Left ventricle myocardium inferior (tissue), 1 donor: ENCODE results near the gene PLA2G1B. TPM values are rescaled to one million over a fixed set of nuclear protein-coding genes. Genes with fewer than 3 reads are reported as not detected.
A peak's percentile ranks its signal among the peaks of the same experiment; 100 is the strongest.
"Not testable (repeated sequence)": the region's sequence is repeated elsewhere in the genome, so short reads cannot be mapped to it uniquely, and the experiment has no call there.

Experiments used
- DNase-seq: peaks from one replicate; pipeline ENCODE4 v3.0.0-alpha.2; 2020
- H3K27ac ChIP-seq: fragments of 200-600 bp; replicated peaks from 2 replicates; pipeline ENCODE4 v1.8.0; 2021
- H3K27me3 ChIP-seq: fragments of 200-600 bp; 2 replicates; pipeline ENCODE4 v1.8.0; 2021; ENCODE audit warnings: low read depth
- H3K36me3 ChIP-seq: fragments of 200-600 bp; 2 replicates; pipeline ENCODE4 v1.8.0; 2021
- H3K4me1 ChIP-seq: fragments of 200-600 bp; 2 replicates; pipeline ENCODE4 v1.8.0; 2021
- H3K4me3 ChIP-seq: fragments of 200-600 bp; 2 replicates; pipeline ENCODE4 v1.8.0; 2021; ENCODE audit warnings: mild to moderate bottlenecking, moderate library complexity
- H3K9me3 ChIP-seq: fragments of 200-600 bp; replicated peaks from 2 replicates; pipeline ENCODE4 v1.8.0; 2021
- intact Hi-C: fragments of 100-400 bp; cut with micrococcal nuclease; formaldehyde crosslinking; loops from one replicate; pipeline ENCODE4 v1.11.0; 2022
- total RNA-seq: library from RNA; stranded (reverse); fragmentation: NEBNext Ultra II Directional; extraction: Animal tissue kit (Norgen Biotek cat#: 25700); gene quantifications from one replicate; pipeline ENCODE4 v1.2.1, GENCODE V29; 2021
- TF ChIP-seq, protein P1 (sequence below): fragments of 200-600 bp; IDR thresholded peaks from 2 replicates; pipeline ENCODE4 v1.8.0; 2021; ENCODE audit warnings: antibody characterized with exemption, mild to moderate bottlenecking, borderline replicate concordance
- donor health status: DM: no; HTN: yes; CAD: no; lungs with severe emphysema.

Gene PLA2G1B
- total RNA-seq, 1 donor from 2014 or later = not detected

- H3K36me3 ChIP-seq = peaks cover 4% of the 10 kb centered on the region
- intact Hi-C loops = no loop called here
- TF ChIP-seq, protein P1, sequence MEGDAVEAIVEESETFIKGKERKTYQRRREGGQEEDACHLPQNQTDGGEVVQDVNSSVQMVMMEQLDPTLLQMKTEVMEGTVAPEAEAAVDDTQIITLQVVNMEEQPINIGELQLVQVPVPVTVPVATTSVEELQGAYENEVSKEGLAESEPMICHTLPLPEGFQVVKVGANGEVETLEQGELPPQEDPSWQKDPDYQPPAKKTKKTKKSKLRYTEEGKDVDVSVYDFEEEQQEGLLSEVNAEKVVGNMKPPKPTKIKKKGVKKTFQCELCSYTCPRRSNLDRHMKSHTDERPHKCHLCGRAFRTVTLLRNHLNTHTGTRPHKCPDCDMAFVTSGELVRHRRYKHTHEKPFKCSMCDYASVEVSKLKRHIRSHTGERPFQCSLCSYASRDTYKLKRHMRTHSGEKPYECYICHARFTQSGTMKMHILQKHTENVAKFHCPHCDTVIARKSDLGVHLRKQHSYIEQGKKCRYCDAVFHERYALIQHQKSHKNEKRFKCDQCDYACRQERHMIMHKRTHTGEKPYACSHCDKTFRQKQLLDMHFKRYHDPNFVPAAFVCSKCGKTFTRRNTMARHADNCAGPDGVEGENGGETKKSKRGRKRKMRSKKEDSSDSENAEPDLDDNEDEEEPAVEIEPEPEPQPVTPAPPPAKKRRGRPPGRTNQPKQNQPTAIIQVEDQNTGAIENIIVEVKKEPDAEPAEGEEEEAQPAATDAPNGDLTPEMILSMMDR = no peak
- no peak overlapping the region for H3K4me3 ChIP-seq
- peaks cover 7% of the 10 kb centered on the region for H3K27me3 ChIP-seq
- H3K27ac ChIP-seq = no peak overlapping the region
- no peaks in the 10 kb centered on the region for H3K4me1 ChIP-seq
- no peaks in the 10 kb centered on the region for H3K9me3 ChIP-seq
- DNase-seq = no peak
Observed at GRCh38 chr12:120343039-120343537, 15.5 kb upstream of the PLA2G1B start.

DNA sequence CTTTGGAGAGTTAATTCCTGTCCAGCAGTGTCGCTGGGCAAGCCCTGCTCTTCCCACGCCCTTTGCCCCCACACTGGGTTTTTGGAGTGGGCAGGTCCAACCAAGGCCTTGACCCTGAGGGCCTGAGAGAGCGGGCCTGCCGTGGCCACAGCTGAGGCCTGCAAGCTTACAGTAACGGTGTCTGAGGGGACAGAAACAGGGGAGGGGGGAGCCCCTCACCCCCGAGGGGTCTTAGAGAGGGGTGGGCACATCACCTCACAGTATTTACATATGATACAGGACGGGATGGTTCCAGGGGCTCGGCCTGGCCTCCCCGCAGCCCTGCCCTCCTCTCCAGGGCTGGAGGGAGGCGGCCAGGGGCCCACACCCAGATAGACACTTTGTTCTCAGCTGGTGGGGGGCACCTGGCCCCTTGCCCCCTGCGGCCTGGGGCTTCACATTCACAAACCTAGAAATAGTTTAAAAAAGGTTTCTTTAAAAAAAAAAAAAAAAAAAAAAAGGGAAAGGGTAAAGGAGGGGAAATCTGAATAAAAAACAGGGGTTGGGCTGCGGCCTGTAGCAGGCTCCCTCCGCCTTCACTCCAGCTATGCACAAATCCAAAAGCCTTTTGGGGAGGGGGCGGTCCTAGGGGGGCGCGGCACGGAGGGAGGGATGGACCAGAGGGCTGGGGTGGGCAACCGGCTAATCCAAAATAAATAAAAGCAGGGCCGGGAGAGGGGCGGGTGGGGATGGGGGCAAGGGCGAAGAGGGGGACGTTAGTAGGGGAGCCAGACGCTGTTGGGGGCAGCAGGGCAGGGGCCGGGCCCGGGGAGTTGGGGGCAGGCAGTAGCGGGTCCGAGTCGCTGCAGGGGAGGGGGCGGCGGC, 14.8 kb upstream of the PLA2G1B start:
- Histone ChIP-seq H3K27ac (no peak overlapping the region), H3K27me3 (peaks cover 7% of the 10 kb centered on the region), H3K4me1 (no peaks in the 10 kb centered on the region), H3K4me3 (no peak overlapping the region), H3K9me3 (no peaks in the 10 kb centered on the region), H3K36me3 (peaks cover 4% of the 10 kb centered on the region)
- no peak for DNase-seq
- intact Hi-C loops = no loop called here
- TF ChIP-seq, protein P1 = no peak

GRCh38 chr12:120339256-120339655, 11.7 kb upstream of the PLA2G1B start:
- Histone ChIP-seq H3K27ac (no peak overlapping the region), H3K36me3 (no peaks in the 10 kb centered on the region), H3K4me1 (no peaks in the 10 kb centered on the region), H3K9me3 (no peaks in the 10 kb centered on the region), H3K27me3 (peaks cover 7% of the 10 kb centered on the region), H3K4me3 (no peak overlapping the region)
- intact Hi-C loops = no loop called here
- TF ChIP-seq, protein P1 = no peak
- DNase-seq = no peak

DNA sequence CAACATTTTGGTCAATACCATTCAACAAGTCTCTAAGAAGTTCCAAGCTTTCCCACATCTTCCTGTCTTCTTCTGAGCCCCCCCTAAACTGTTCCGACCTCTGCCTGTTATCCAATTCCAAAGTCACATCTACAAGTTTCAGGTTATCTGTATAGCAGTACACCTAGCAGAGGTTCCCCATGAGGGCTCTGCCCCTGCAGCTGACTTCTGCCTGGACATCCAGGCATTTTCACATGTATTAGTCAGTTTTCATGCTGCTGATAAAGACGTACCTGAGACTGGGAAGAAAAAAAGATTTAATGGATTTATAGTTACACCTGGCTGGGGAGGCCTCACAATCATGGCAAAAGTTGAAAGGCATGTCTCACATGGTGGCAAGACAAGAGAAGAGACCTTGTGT, 10.2 kb upstream of the PLA2G1B start:
- H3K36me3 ChIP-seq = no peaks in the 10 kb centered on the region
- intact Hi-C loops = no loop called here
- H3K27ac ChIP-seq = no peak overlapping the region
- H3K4me1 ChIP-seq = no peaks in the 10 kb centered on the region
- H3K9me3 ChIP-seq = no peaks in the 10 kb centered on the region
- peaks cover 7% of the 10 kb centered on the region for H3K27me3 ChIP-seq
- no peak for DNase-seq
- TF ChIP-seq, protein P1 = no peak
- H3K4me3 ChIP-seq = no peak overlapping the region

DNA sequence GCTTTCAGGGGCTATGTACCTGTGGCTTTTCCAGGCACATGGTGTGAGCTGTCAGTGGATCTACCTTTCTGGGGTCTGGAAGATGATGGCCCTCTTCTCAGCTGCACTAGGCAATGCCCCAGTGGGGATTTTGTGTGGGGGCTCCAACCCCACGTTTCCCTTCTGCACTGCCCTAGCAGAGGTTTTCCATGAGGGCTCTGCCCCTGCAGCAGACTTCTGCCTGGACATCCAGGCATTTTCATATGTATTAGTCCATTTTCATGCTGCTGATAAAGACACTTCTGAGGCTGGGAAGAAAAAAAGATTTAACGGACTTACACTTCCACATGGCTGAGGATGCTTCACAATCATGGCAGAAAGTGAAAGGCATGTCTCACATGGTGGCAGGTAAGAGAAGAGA, 8.8 kb upstream of the PLA2G1B start:
- H3K27me3 ChIP-seq = peaks cover 17% of the 10 kb centered on the region
- DNase-seq, H3K4me3 ChIP-seq, H3K4me1 ChIP-seq, H3K36me3 ChIP-seq, H3K9me3 ChIP-seq, H3K27ac ChIP-seq, intact Hi-C loops: not testable (repeated sequence)

DNA sequence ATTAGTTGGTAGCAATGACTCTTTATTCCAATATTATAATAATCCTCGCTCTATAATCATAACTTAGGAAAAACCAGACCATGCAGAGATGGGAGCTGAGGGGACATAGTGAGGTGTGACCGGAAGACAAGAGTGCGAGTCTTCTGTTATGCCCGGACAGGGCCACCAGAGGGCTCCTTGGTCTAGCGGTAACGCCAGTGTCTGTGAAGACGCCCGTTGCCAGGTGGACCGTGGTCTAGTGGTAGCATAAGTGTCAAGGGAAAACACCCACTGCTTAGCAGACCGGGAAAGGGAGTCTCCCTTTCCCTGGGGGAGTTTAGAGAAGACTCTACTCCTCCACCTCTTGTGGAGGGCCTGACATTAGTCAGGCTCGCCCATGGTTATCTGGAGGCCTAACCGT, 7.9 kb upstream of the PLA2G1B start:
- H3K4me3 ChIP-seq, H3K4me1 ChIP-seq, H3K9me3 ChIP-seq, H3K36me3 ChIP-seq, intact Hi-C loops, H3K27ac ChIP-seq: not testable (repeated sequence)
- H3K27me3 ChIP-seq = peaks cover 19% of the 10 kb centered on the region
- DNase-seq = peak; percentile 50
- TF ChIP-seq, protein P1 = peak; percentile 78
